ENCODE data around the gene LDLRAD3. TPM values are rescaled to one million over a fixed set of nuclear protein-coding genes. Genes with fewer than 3 reads are reported as not detected.

Gene LDLRAD3
- total RNA-seq, 1 experiment from 2014 or later: 19.0 TPM

DNA sequence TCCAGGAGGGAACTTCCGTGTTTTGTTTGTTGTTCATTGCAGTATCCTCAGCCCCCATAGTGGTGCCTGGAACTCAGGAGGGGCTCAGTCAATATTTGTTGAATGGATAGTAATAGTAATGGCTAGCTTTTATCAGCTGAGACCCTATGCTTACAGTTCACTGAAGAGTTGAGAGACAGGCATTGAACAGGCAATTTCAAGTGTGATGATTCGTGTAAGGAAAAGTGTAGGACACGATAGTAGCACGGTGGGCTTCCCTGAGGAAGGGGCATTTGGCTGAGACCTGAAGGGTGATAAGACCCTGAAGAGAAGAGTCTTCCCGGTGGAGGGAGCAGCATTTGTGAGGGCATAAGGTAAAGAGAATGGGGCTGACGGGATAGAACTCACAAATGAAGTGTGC, 186.1 kb downstream of the LDLRAD3 start:
- no peak overlapping the region for H3K4me2 ChIP-seq (ENCODE audit: low read length)

DNA sequence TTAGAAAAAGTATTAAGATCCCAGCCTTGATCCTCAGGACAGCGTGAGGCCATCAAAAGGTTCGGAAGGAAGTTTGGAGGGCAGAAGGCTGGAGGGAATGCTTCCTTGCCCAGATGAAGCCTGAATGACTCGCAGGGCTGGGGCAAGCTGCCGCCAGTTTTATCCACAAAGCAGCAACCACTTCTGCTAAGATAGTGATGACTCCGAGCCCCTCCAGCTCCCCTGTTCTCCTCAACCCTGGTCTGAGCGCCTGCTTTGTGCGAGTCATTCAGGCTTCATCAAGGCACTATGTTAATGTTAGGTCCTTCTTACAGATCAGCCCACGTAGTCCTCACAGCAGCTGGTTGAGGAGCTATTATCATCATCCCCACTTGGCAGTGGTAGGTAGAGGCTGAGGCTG, 186.5 kb downstream of the LDLRAD3 start:
- DNase-seq (ENCODE audit: low read depth, low spot score): no peak
- intact Hi-C loops (cut with micrococcal nuclease): no loop called here
- CTCF ChIA-PET: no interaction called here

More for the DNA sequence above, 186.1 kb downstream of the LDLRAD3 start:
- H3K4me3 ChIP-seq (replicated peaks in 1 of 2; ENCODE audit: low read depth in 1 of 2, low read length in 2 of 2): no peak overlapping the region
- no TSS peak for BruUV-seq (replicated peaks)
- TF ChIP-seq TCF7L2 (IDR thresholded peaks at IDR 0.05; ENCODE audit: borderline replicate concordance, extremely low read depth, insufficient read depth, insufficient read length) (no peak), CEBPB (IDR thresholded peaks at IDR 0.05; ENCODE audit: low read depth) (no peak), SP1 (IDR thresholded peaks at IDR 0.05; ENCODE audit: low read depth) (no peak)
- TF ChIP-seq, protein P1, sequence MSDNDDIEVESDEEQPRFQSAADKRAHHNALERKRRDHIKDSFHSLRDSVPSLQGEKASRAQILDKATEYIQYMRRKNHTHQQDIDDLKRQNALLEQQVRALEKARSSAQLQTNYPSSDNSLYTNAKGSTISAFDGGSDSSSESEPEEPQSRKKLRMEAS (IDR thresholded peaks at IDR 0.05): no peak
- no peaks in the 10 kb centered on the region for H4K20me1 ChIP-seq (ENCODE audit: insufficient read depth)
- no peak overlapping the region for H2AFZ ChIP-seq (ENCODE audit: low read depth, low read length, poor library complexity, severe bottlenecking)
- no peaks in the 10 kb centered on the region for H3K36me3 ChIP-seq (ENCODE audit: control insufficient read depth in 1 of 2, insufficient read depth in 2 of 2, low read length in 2 of 2)
- no peaks in the 10 kb centered on the region for H3K27me3 ChIP-seq (ENCODE audit: insufficient read depth, low read length)
- no peak overlapping the region for H3K27ac ChIP-seq (ENCODE audit: low read depth, low read length)
- ChIA-PET RAD21 (ENCODE audit: low non-redundant PET in 1 of 2, low total read pairs in 2 of 2, uncharacterized antibody in 2 of 2, unreplicated experiment in 2 of 2) (no interaction called here), CTCF (no interaction called here), POLR2A (no interaction called here)
- H3K9me2 ChIP-seq (ENCODE audit: insufficient read depth): no peaks in the 10 kb centered on the region
- intact Hi-C loops (cut with micrococcal nuclease): no loop called here
- no peaks in the 10 kb centered on the region; a peak in 1 of 4 replicates for H3K4me1 ChIP-seq (ENCODE audit: control insufficient read depth in 1 of 2, insufficient read depth in 2 of 2, low read length in 2 of 2)
- DNase-seq (ENCODE audit: low read depth, low spot score): no peak
- H3K9ac ChIP-seq (ENCODE audit: low read length): no peak overlapping the region
- no peaks in the 10 kb centered on the region for H3K79me2 ChIP-seq (ENCODE audit: insufficient read depth, low read length)
- no peak for ATAC-seq
- no peaks in the 10 kb centered on the region for H3K9me3 ChIP-seq (ENCODE audit: control insufficient read depth in 1 of 2, insufficient read depth in 1 of 2, low read depth in 1 of 2, low read length in 2 of 2)

More for the DNA sequence above, 186.5 kb downstream of the LDLRAD3 start:
- no peak for TF ChIP-seq ZBTB33 (IDR thresholded peaks at IDR 0.05; ENCODE audit: extremely low read depth, insufficient replicate concordance, low read length)
- TF ChIP-seq CTCF (IDR thresholded peaks at IDR 0.05 in 2 of 3, conservative IDR thresholded peaks at IDR 0.05 in 1 of 3; ENCODE audit: borderline replicate concordance in 1 of 3, insufficient read depth in 1 of 3, low read depth in 2 of 3, low read length in 2 of 3): no peak
- no peaks in the 10 kb centered on the region for H3K27me3 ChIP-seq (ENCODE audit: insufficient read depth, low read length)
- no peak overlapping the region for H3K4me3 ChIP-seq (replicated peaks in 1 of 2; ENCODE audit: low read depth in 1 of 2, low read length in 2 of 2)
- H3K27ac ChIP-seq (ENCODE audit: low read depth, low read length): no peak overlapping the region
- RAD21 ChIA-PET (ENCODE audit: low non-redundant PET in 1 of 2, low total read pairs in 2 of 2, uncharacterized antibody in 2 of 2, unreplicated experiment in 2 of 2): no interaction called here
- no peaks in the 10 kb centered on the region for H3K79me2 ChIP-seq (ENCODE audit: insufficient read depth, low read length)
- no peak overlapping the region for H3K9ac ChIP-seq (ENCODE audit: low read length)
- POLR2A ChIA-PET: no interaction called here
- no peaks in the 10 kb centered on the region for H3K9me3 ChIP-seq (ENCODE audit: control insufficient read depth in 1 of 2, insufficient read depth in 1 of 2, low read depth in 1 of 2, low read length in 2 of 2)
- H2AFZ ChIP-seq (ENCODE audit: low read depth, low read length, poor library complexity, severe bottlenecking): no peak overlapping the region
- BruUV-seq (replicated peaks): no TSS peak
- H4K20me1 ChIP-seq (ENCODE audit: insufficient read depth): no peaks in the 10 kb centered on the region
- H3K4me1 ChIP-seq (ENCODE audit: control insufficient read depth in 1 of 2, insufficient read depth in 2 of 2, low read length in 2 of 2): no peaks in the 10 kb centered on the region; a peak in 1 of 4 replicates
- no peak overlapping the region for H3K4me2 ChIP-seq (ENCODE audit: low read length)
- ATAC-seq: no peak
- no peaks in the 10 kb centered on the region for H3K36me3 ChIP-seq (ENCODE audit: control insufficient read depth in 1 of 2, insufficient read depth in 2 of 2, low read length in 2 of 2)
- no peaks in the 10 kb centered on the region for H3K9me2 ChIP-seq (ENCODE audit: insufficient read depth)
